ENCODE data around the gene NLRP14.

The NLRP14 gene

GRCh38 chr11:7081441-7081840, 61.2 kb downstream of the NLRP14 start:
- TF ChIP-seq POLR2A (IDR thresholded peaks at IDR 0.05; ENCODE audit: low read length) (no peak), GATA1 (IDR thresholded peaks at IDR 0.05; ENCODE audit: low read depth, low read length) (no peak)
- DNase-seq: no peak

GRCh38 chr11:7088921-7089320, 68.6 kb downstream of the NLRP14 start, which contains the start of gene RBMXL2:
Gene RBMXL2 (plus strand): TSS chr11:7088998. CDS start chr11:7089121, 123 bp downstream.
- no peak for DNase-seq
- TF ChIP-seq POLR2A (IDR thresholded peaks at IDR 0.05; ENCODE audit: low read length) (no peak), GATA1 (IDR thresholded peaks at IDR 0.05; ENCODE audit: low read depth, low read length) (no peak)

GRCh38 chr11:7089328-7090251, 69.3 kb downstream of the NLRP14 start:
- TF ChIP-seq POLR2A (IDR thresholded peaks at IDR 0.05; ENCODE audit: low read length) (no peak), GATA1 (IDR thresholded peaks at IDR 0.05; ENCODE audit: low read depth, low read length) (no peak)
- DNase-seq: no peak

GRCh38 chr11:7098235-7098832, 78.1 kb downstream of the NLRP14 start:
- TF ChIP-seq GATA1 (IDR thresholded peaks at IDR 0.05; ENCODE audit: low read depth, low read length) (no peak), POLR2A (IDR thresholded peaks at IDR 0.05; ENCODE audit: low read length) (no peak)
- peak; percentile 44 to 66 for DNase-seq

- no peak for DNase-seq
- TF ChIP-seq POLR2A (IDR thresholded peaks at IDR 0.05; ENCODE audit: low read length): no peak
- no peak for TF ChIP-seq GATA1 (IDR thresholded peaks at IDR 0.05; ENCODE audit: low read depth, low read length)
Observed at GRCh38 chr11:7115780-7116179, 95.5 kb downstream of the NLRP14 start.

GRCh38 chr11:7116370-7116769, 96.1 kb downstream of the NLRP14 start:
- DNase-seq: no peak
- TF ChIP-seq GATA1 (IDR thresholded peaks at IDR 0.05; ENCODE audit: low read depth, low read length): no peak
- TF ChIP-seq POLR2A (IDR thresholded peaks at IDR 0.05; ENCODE audit: low read length): no peak

All from erythroblast (primary cell).